ENCODE measurements around the gene TIMP2. TPM values are rescaled to one million over a fixed set of nuclear protein-coding genes. Genes with fewer than 3 reads are reported as not detected.

The TIMP2 gene
- total and polyA plus RNA-seq, 2 of the 4 experiments (the other 2 are of a cell fraction), result 43.9 to 416 TPM

DNA sequence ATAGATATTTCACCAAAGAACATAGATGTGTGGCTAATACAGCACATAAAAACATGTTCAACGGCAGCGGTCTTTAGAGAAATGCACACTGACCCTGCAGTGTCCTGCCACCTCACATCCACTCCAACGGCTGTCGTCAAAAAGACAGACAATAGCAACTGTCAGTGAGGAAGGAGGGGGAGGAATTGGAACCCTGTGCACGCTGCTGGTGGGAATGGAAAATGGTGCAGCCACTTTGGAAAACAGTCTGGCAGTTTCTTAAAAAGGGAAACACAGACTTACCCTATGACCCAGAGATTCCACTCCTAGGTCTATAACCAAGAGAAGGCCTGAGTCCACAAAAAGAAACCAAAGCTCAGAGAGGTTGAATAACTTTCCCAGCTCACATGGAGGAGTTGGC, 29.9 kb downstream of the TIMP2 start:
- no peak overlapping the region for H3K4ac ChIP-seq (ENCODE audit: low read depth, low read length)
- H2BK15ac ChIP-seq (ENCODE audit: low read depth, low read length), result no peak overlapping the region
- no peak overlapping the region for H2BK20ac ChIP-seq (ENCODE audit: low read depth, low read length)
- no peak overlapping the region for H3K56ac ChIP-seq (ENCODE audit: extremely low read depth, insufficient read depth, low read length)
- intact Hi-C loops (cut with micrococcal nuclease), result no loop called here
- H3K4me1 ChIP-seq (ENCODE audit: control insufficient read depth, insufficient read depth, low read length), result peaks cover 26% of the 10 kb centered on the region
- no peak overlapping the region for H3K27ac ChIP-seq (ENCODE audit: insufficient read depth, low read length)
- H3K79me1 ChIP-seq (ENCODE audit: low read depth in 1 of 2, low read length in 2 of 2), result peaks cover 31 to 90% of the 10 kb centered on the region in 2 experiments; a peak in 3 of 4 replicates
- H3K23ac ChIP-seq (ENCODE audit: low read depth, low read length), result 0 out of 2 replicates have a peak overlapping the region, but pooled peaks have one; percentile 8
- no peak overlapping the region for H3K18ac ChIP-seq (ENCODE audit: low read depth, low read length)
- WGBS, 2 experiments (ENCODE audit: extremely low coverage in 2 of 2, insufficient read length in 1 of 2), result no CpG with 5 or more reads among the region's 5 CpGs
- peaks cover 31% of the 10 kb centered on the region for H3K36me3 ChIP-seq (ENCODE audit: control insufficient read depth, insufficient read depth, low read length)
- no peak overlapping the region for H2BK5ac ChIP-seq (ENCODE audit: low read depth, low read length, poor library complexity, severe bottlenecking)
- H4K91ac ChIP-seq (ENCODE audit: insufficient read depth, low read depth, low read length), result no peak overlapping the region
- H2AFZ ChIP-seq (replicated peaks; ENCODE audit: low read length, poor library complexity), result peak overlapping the region; percentile 52
- peaks cover 34% of the 10 kb centered on the region for H3K9me1 ChIP-seq (ENCODE audit: insufficient read depth, low read length)
- no peak for TF ChIP-seq CTCF (conservative IDR thresholded peaks at IDR 0.05; ENCODE audit: low read depth, low read length)
- TF ChIP-seq MAFK (IDR thresholded peaks at IDR 0.05; ENCODE audit: low read depth, low read length), result no peak
- TF ChIP-seq RFX5 (IDR thresholded peaks at IDR 0.05; ENCODE audit: low read depth, low read length), result no peak
- TF ChIP-seq USF2 (IDR thresholded peaks at IDR 0.05; ENCODE audit: low read depth, low read length), result no peak
- TF ChIP-seq FOS (IDR thresholded peaks at IDR 0.05; ENCODE audit: low read depth, low read length), result no peak
- no peak for TF ChIP-seq CHD1 (IDR thresholded peaks at IDR 0.05; ENCODE audit: low read depth, low read length)
- TF ChIP-seq BHLHE40 (IDR thresholded peaks at IDR 0.05; ENCODE audit: low read depth, low read length), result no peak
- TF ChIP-seq SMC3 (IDR thresholded peaks at IDR 0.05; ENCODE audit: low read depth, low read length), result no peak
- no peak for TF ChIP-seq NFE2L2 (IDR thresholded peaks at IDR 0.05; ENCODE audit: low read depth, low read length)
- no peak for TF ChIP-seq MXI1 (IDR thresholded peaks at IDR 0.05; ENCODE audit: borderline replicate concordance, low read depth, low read length)
- TF ChIP-seq, protein P1, sequence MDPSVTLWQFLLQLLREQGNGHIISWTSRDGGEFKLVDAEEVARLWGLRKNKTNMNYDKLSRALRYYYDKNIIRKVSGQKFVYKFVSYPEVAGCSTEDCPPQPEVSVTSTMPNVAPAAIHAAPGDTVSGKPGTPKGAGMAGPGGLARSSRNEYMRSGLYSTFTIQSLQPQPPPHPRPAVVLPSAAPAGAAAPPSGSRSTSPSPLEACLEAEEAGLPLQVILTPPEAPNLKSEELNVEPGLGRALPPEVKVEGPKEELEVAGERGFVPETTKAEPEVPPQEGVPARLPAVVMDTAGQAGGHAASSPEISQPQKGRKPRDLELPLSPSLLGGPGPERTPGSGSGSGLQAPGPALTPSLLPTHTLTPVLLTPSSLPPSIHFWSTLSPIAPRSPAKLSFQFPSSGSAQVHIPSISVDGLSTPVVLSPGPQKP (IDR thresholded peaks at IDR 0.05; ENCODE audit: borderline replicate concordance, low read depth, low read length), result no peak
- no peak for TF ChIP-seq RCOR1 (IDR thresholded peaks at IDR 0.05; ENCODE audit: insufficient replicate concordance, low read length)
- no peak for TF ChIP-seq CEBPB (IDR thresholded peaks at IDR 0.05; ENCODE audit: low read depth, low read length)
- TF ChIP-seq MAZ (IDR thresholded peaks at IDR 0.05; ENCODE audit: borderline replicate concordance, low read depth, low read length), result no peak
- TF ChIP-seq POLR2A (IDR thresholded peaks at IDR 0.05; ENCODE audit: low read depth, low read length), result no peak
- no peak for TF ChIP-seq RAD21 (IDR thresholded peaks at IDR 0.05; ENCODE audit: low read length)
- dilution Hi-C loops (cut with HindIII; ENCODE audit: low sequenced_read_pairs, unreplicated experiment), result no loop called here
- H2BK120ac ChIP-seq (ENCODE audit: low read depth, low read length), result no peak overlapping the region
- ChIA-PET CTCF (interaction anchor here (0.9 kb wide), 1 partner anchor 30 kb away, joined by 4 read pairs; no protein-coding TSS in a partner anchor), POLR2A (ENCODE audit: unreplicated experiment) (interaction anchor here (0.6 kb wide), 1 partner anchor 64 kb away, joined by 30 read pairs; no protein-coding TSS in a partner anchor)
- H3K4me2 ChIP-seq (ENCODE audit: low read depth, low read length), result no peak overlapping the region
- H4K8ac ChIP-seq (ENCODE audit: low read depth in 2 of 2, low read length in 2 of 2), result no peak overlapping the region
- H3K14ac ChIP-seq (replicated peaks; ENCODE audit: low read depth, low read length), result no peak overlapping the region
- H3K9ac ChIP-seq (ENCODE audit: low read depth, low read length), result no peak overlapping the region
- H4K5ac ChIP-seq (ENCODE audit: low read depth, low read length), result no peak overlapping the region
- H4K20me1 ChIP-seq (ENCODE audit: insufficient read depth, low read length), result peaks cover 94% of the 10 kb centered on the region
- no TSS peak for BruUV-seq (replicated peaks)
- H3K27me3 ChIP-seq (ENCODE audit: control insufficient read depth, insufficient read depth, low read length), result no peaks in the 10 kb centered on the region
- H3K9me3 ChIP-seq (ENCODE audit: control insufficient read depth, insufficient read depth, low read length), result no peaks in the 10 kb centered on the region
- ATAC-seq (ENCODE audit: low read depth) (peak; percentile 25; the same call in 1 of the 2 replicates), DNase-seq (no peak)
- peak overlapping the region; percentile 23; the same call in 1 of the 2 replicates for H2AK5ac ChIP-seq (ENCODE audit: low read depth, low read length)
- H3K4me3 ChIP-seq (ENCODE audit: insufficient read depth, low read depth, low read length), result no peak overlapping the region
- no peak overlapping the region for H2AK9ac ChIP-seq (replicated peaks; ENCODE audit: low read depth, low read length, poor library complexity)
- in situ Hi-C loops (cut with MboI; ENCODE audit: low sequenced_read_pairs), result no loop called here
